Medulla oblongata (tissue), 1 donor: ENCODE data around the gene P3H3.
"Not testable (repeated sequence)": the region's sequence is repeated elsewhere in the genome, so short reads cannot be mapped to it uniquely, and the experiment has no call there.

Source experiments
- DNase-seq: peaks from one replicate; pipeline ENCODE4 v3.0.0-alpha.2; 2015; ENCODE audit errors: extremely low spot score

Gene P3H3

DNA sequence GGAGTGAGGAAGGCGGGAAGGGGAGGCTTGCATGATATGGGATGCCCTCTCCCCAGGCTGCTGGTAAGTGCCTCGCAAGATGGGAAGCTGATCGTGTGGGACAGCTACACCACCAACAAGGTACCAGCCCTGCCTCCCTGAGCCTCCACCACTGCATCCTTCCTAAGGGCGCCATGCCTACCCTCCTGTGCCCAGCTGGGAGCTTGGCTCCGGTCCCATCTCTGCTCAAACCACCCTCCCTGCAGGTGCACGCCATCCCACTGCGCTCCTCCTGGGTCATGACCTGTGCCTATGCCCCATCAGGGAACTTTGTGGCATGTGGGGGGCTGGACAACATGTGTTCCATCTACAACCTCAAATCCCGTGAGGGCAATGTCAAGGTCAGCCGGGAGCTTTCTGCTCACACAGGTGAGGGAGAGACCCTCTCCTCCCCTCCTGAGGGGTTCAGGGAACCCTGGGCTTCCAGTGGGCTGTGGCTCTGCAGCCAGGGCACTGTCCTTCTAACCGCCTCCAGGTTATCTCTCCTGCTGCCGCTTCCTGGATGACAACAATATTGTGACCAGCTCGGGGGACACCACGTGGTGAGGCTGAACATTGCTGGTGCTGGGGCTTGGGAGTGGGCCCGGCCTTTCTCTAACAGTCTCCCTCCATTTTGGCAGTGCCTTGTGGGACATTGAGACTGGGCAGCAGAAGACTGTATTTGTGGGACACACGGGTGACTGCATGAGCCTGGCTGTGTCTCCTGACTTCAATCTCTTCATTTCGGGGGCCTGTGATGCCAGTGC lies 15.1 kb downstream of the P3H3 start:
- DNase-seq: no peak

- no peak for DNase-seq
These were observed 17.2 kb downstream of the P3H3 start for GRCh38 chr12:6845395-6845794.

DNA sequence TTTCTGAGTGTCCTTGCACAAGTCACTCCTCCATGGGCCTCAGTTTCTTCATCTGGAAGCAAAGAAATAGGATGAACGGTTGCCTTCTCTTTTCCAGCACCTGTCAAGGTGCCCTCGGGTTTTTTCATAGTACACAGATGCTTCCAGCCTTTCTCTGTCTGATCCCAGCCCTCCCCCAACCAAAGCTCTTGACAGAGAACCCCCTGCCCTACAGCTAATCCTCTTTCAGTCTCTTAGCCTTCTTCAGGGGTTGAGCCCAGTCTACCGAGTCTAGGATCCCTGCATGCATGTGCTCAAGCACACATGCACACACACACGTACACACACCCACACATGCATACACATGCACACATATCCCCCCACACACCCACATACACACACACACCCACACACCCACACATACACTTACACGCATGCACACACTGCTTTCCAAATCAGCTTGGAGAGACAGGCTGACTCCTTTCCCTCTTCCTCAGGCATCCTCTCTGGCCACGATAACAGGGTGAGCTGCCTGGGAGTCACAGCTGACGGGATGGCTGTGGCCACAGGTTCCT lies 18.2 kb downstream of the P3H3 start:
- DNase-seq: no peak

- no peak for DNase-seq
These were observed 19.5 kb downstream of the P3H3 start for GRCh38 chr12:6847676-6848075.

DNA sequence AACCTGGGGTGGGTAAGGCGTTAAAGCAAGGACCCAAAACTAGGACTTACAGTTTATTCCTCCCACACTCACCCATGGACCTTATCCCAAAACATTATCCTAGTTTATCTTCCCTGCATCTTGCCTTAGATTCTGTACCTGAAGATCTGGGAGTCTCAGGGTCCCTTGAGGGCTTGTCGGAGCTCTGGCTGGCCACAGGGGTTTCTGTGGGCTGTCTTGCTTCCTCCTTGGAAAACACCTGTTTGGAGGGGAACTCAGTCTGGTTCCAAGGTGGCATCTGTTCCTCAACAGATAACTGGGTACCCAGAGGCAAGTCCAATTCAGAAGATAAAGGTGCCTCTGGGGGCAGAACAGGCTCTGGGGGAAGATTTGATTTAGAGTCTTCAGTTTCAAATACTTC lies 21.2 kb downstream of the P3H3 start:
- no peak for DNase-seq

- DNase-seq: no peak
These were observed 21.9 kb downstream of the P3H3 start for GRCh38 chr12:6849976-6850560.

DNA sequence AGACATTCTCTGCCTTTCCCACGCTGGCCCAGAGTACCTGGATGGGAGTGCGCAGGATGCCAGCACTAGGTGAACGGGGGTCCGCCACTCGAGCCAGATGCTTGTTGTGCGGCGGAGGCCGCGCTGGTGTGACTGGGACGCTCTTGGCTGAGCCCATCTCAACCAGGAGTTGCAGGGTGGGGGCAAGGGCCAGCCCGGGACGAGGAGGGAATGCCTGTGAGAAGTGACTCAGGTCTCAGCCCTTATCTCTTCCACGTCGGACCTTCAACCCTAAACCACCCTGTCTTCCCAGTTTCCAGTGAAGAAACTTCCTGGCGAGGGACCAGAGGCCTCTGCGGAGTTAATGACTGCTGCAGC lies 22.6 kb downstream of the P3H3 start:
- DNase-seq: no peak

DNA sequence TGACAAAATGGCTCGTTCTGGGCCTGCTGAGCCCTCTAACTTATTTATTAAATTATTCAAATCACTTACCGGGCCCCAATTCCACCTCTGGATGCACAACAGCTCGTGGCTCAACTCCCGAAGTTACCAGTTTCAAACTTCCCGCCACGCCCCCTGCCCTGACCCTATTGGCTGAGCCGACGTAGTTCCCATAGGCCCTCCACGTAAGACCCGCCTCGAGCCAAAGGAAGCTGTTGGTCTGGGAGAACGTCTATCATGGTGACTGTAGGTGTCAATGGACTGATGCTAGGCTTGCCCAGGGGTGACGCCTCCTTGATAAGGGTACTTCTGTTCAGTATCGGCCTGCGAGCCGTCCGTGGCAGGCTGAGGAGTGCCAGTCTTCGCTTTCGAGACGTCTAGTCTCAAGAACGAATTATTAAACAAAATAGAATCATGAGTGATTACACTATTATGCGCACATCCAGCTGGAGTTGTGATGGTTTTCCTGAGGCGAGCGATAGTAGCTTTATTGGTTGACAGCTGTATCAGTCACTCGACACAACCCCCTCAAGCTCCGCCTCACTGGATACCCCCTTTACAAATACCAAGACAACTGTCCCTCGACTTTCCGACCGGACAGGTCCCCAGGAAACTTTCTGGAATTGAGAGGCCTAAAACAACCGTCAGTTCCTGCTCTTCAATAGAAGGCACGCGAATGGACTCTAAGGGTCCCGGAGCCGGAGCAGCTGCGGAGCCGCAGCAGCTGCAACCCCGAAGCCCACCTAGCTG lies 23.1 kb downstream of the P3H3 start, which contains the start of gene CDCA3:
TSS of gene CDCA3 (minus strand) at position 134 of the 768 bp plus-strand sequence. CDS start 334 bp downstream, outside the sequence.
- DNase-seq: peak; percentile 99

GRCh38 chr12:6851921-6852650 lies 23.9 kb downstream of the P3H3 start, which contains the start of gene USP5:
TSS of gene USP5 (plus strand) at chr12:6852150. CDS start at chr12:6852180, 30 bp downstream.
- peak; percentile 100 for DNase-seq

GRCh38 chr12:6852651-6853354 lies 24.6 kb downstream of the P3H3 start:
- peak; percentile 67 for DNase-seq

DNA sequence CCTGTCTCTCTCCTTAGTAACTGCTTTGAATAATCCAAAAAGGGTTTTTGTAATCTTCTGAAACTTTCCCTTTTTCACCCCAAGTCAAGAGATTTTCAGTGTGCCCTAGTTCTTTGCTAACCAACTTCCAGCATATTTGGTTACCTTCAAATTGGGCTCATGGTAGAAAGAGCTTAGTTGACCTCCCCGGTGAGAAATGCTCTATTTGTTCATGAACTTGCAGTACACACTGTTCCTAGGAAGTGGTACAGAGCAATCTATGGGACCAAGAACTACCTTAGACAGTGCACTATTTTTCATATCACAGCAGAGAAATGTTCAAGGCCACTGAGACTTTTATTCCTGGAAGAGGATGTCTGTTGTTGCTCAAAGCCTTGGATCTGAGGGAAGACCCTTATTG lies 25.4 kb downstream of the P3H3 start:
- DNase-seq: no peak

DNA sequence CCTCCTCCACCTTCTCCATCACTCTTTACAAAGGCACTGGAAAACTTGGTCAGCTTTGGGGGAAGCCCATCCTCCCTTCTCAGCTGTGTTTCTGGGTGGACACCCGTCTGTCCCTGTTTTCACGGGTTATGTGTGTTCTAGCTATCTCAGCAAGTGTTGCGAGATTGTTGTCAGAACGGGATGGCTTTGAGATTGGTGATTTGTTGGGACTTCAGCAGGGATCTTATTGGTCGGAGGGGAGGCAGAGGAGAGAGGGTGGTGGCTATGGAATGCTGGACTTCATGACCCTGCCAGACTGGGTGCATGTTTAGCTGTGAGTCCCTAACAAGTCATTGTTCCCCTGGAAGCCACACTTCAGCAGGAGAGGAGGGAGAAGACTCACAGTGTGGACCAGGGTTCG lies 25.8 kb downstream of the P3H3 start:
- DNase-seq: no peak

DNA sequence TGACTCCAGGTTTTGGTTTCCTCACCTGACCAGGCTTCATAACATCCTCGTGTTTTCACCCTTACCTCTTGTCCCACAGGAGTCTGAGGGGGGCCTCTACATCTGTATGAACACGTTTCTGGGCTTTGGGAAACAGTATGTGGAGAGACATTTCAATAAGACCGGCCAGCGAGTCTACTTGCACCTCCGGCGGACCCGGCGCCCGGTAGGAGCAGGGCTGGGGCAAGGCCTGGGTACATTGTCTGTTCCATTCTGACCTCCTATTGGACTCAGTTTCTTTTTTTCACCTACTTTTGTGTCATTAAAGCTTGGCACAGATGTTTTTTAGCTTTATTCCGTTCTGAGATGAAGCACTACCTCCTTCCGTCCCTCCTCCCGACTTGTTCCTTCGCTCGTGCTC lies 27.1 kb downstream of the P3H3 start:
- DNase-seq: no peak

DNA sequence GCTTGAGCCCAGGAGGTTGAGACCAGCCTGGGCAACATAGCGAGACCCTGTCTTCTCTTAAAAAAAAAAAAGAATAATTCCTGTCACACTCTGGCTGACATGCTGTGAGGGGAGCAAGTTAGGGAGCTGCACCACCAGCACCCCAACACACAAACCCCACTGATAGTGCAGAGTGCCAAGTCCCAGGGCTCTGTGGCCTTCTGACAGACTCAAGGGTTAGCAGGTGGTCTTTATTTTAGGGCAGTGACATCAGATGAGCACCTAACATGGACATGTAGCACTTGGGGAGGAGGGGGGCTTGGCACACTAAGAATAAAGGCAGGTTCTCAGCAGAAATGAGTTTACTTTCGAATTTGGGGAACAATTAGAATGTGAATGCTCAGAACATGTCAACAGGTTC lies 30.6 kb downstream of the P3H3 start:
- DNase-seq: no peak

DNA sequence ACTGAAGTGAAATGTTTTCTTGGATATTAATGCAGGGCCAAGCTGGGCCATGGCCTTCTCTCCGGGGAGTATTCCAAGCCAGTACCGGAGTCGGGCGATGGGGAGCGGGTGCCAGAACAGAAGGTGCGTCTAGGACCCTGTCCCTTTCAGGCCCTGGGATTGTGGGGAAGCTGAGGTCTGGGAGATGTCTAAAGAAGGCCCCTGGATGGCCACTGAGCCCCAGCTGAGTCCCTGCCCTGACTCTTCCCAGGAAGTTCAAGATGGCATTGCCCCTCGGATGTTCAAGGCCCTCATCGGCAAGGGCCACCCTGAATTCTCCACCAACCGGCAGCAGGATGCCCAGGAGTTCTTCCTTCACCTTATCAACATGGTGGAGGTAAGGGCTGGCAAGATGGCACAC lies 31.9 kb downstream of the P3H3 start:
- no peak for DNase-seq

DNA sequence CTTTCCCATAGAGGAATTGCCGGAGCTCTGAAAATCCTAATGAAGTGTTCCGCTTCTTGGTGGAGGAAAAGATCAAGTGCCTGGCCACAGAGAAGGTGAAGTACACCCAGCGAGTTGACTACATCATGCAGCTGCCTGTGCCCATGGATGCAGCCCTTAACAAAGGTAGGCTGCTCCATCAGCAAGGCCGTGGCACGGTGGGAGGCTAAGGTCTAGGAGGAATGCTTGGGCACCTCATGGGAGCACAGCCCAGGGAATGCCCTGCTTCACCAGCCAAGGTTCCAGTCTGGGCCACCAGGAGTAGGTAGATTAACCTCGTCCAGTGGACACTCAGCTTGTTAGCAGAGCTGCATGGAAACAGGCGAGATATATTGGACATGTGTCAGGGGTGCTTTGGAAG lies 32.7 kb downstream of the P3H3 start:
- DNase-seq: no peak

- no peak for DNase-seq
These were observed 33.2 kb downstream of the P3H3 start for GRCh38 chr12:6861391-6861790.

- no peak for DNase-seq
These were observed 34.8 kb downstream of the P3H3 start for GRCh38 chr12:6863033-6863432.

GRCh38 chr12:6863586-6864321 lies 35.5 kb downstream of the P3H3 start:
- no peak for DNase-seq

DNA sequence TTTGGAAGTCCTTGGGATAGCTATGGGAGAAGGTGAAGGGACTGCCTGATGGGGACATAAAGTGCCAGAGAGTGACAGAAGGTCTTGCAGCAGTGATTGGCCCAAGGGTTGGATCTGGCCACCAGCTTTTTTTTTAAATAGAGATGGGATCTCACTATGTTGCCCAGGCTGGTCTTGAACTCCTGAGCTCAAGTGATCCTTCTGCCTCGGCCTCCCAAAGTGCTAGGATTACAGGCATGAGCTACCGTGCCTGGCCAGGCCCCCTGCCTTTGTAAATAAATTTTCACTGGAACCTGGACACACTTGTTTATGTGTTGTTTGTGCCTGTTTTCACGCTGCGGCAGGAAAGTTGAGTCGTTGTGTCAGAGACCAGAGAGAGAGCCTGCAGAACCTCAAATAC lies 37.1 kb downstream of the P3H3 start:
- not testable (repeated sequence) for DNase-seq
